ENCODE measurements around the gene TGFB2. TPM values are rescaled to one million over a fixed set of nuclear protein-coding genes. Genes with fewer than 3 reads are reported as not detected.

Gene TGFB2
- total RNA-seq (10 to 100 TPM in 2 of 5 donors, 1 to 10 TPM in 2, not detected in 1; 1.2 to 13.6 (median 7.2) TPM), polyA plus RNA-seq (1 to 10 TPM in 2 of 3 donors, under 1 TPM in 1; 0.35 to 3.2 (median 2.3) TPM)
- long read RNA-seq, donor 1, partial matches to known transcripts: 0 of 1 reads
- long read RNA-seq, donor 1, other reads (novel, unspliced or antisense): 0 of 1 reads
- long read RNA-seq, donor 2: 0 reads
- long read RNA-seq, donor 3, full-length matches to known transcripts: 1 of 1 reads
- long read RNA-seq, donor 3, partial matches to known transcripts: 0 of 1 reads
- long read RNA-seq, donor 3, other reads (novel, unspliced or antisense): 0 of 1 reads
- long read RNA-seq, donor 4, partial matches to known transcripts: 0 of 2 reads
- long read RNA-seq, donor 4, other reads (novel, unspliced or antisense): 0 of 2 reads
- long read RNA-seq, donor 5, full-length matches to known transcripts: 4 of 4 reads
- long read RNA-seq, donor 5, partial matches to known transcripts: 0 of 4 reads
- long read RNA-seq, donor 5, other reads (novel, unspliced or antisense): 0 of 4 reads
- long read RNA-seq, donor 6: 0 reads
- long read RNA-seq, donor 7, full-length matches to known transcripts: 6 of 6 reads
- long read RNA-seq, donor 7, partial matches to known transcripts: 0 of 6 reads
- long read RNA-seq, donor 7, other reads (novel, unspliced or antisense): 0 of 6 reads
- long read RNA-seq, donor 8, full-length matches to known transcripts: 2 of 2 reads
- long read RNA-seq, donor 8, partial matches to known transcripts: 0 of 2 reads
- long read RNA-seq, donor 8, other reads (novel, unspliced or antisense): 0 of 2 reads
- long read RNA-seq, donor 9, full-length matches to known transcripts: 3 of 3 reads
- long read RNA-seq, donor 9, partial matches to known transcripts: 0 of 3 reads
- long read RNA-seq, donor 9, other reads (novel, unspliced or antisense): 0 of 3 reads
- long read RNA-seq, donor 10: 0 reads

GRCh38 chr1:218344814-218345672 is at the start of gene TGFB2:
TSS of gene TGFB2 (plus strand) at chr1:218345336. CDS start at chr1:218346702, 1,366 bp downstream.
- intact Hi-C loops (cut with DNase I; ENCODE audit: low total_unique reads): no loop called here

GRCh38 chr1:218296162-218296561 is 49.0 kb upstream of the TGFB2 start:
- H3K4me1 ChIP-seq: peaks cover 0 to 12% (median 4%) of the 10 kb centered on the region in 4 donors
- no peaks in the 10 kb centered on the region for H3K9me3 ChIP-seq
- intact Hi-C loops (cut with DNase I; ENCODE audit: low total_unique reads): no loop called here
- TF ChIP-seq CTCF (IDR thresholded peaks at IDR 0.05) (no peak), POLR2A (IDR thresholded peaks at IDR 0.05) (no peak), EP300 (IDR thresholded peaks at IDR 0.05) (no peak), POLR2AphosphoS5 (IDR thresholded peaks at IDR 0.05) (no peak)
- DNase-seq: no peak
- peaks cover 0 to 13% (median 8%) of the 10 kb centered on the region in 4 donors for H3K36me3 ChIP-seq
- WGBS, 5 donors: 87 to 99% (median 95%) methylated on average over 2 of the region's 2 CpGs
- no peak overlapping the region for H3K27ac ChIP-seq
- no peaks in the 10 kb centered on the region for H3K27me3 ChIP-seq
- H3K4me3 ChIP-seq: no peak overlapping the region

More at GRCh38 chr1:218344814-218345672, at the start of gene TGFB2:
- Histone ChIP-seq H3K27ac (peak within 1 kb of the TSS; percentile 45 to 89 (median 82)), H3K4me1 (peaks cover 8 to 52% (median 41%) of the 10 kb centered on the region in 4 donors), H3K27me3 (peaks cover 0 to 17% (median 8%) of the 10 kb centered on the region in 3 donors), H3K36me3 (no peaks in the 10 kb centered on the region), H3K4me3 (peak within 1 kb of the TSS; percentile 58 to 66 (median 64)), H3K9me3 (no peaks in the 10 kb centered on the region)
- DNase-seq: peak in 1 of 2 donors; percentile 87
- WGBS, 5 donors: 1 to 5% (median 3%) methylated on average over 22 of the region's 22 CpGs
- peak in 1 of 4 donors; percentile 34 for TF ChIP-seq POLR2A (IDR thresholded peaks at IDR 0.05)
- no peak for TF ChIP-seq EP300 (IDR thresholded peaks at IDR 0.05)
- TF ChIP-seq POLR2AphosphoS5 (IDR thresholded peaks at IDR 0.05): peak; percentile 68 to 94 (median 85)
- no peak for TF ChIP-seq CTCF (IDR thresholded peaks at IDR 0.05)

GRCh38 chr1:218297461-218297860 is 47.7 kb upstream of the TGFB2 start:
- H3K4me1 ChIP-seq: peaks cover 0 to 19% (median 12%) of the 10 kb centered on the region in 4 donors
- intact Hi-C loops (cut with DNase I; ENCODE audit: low total_unique reads): no loop called here
- TF ChIP-seq POLR2AphosphoS5 (IDR thresholded peaks at IDR 0.05) (no peak), POLR2A (IDR thresholded peaks at IDR 0.05) (no peak), CTCF (IDR thresholded peaks at IDR 0.05) (no peak)
- peaks cover 0 to 13% (median 12%) of the 10 kb centered on the region in 4 donors for H3K36me3 ChIP-seq
- H3K27me3 ChIP-seq: no peaks in the 10 kb centered on the region
- H3K27ac ChIP-seq: no peak overlapping the region
- no peak for DNase-seq
- H3K4me3 ChIP-seq: no peak overlapping the region
- WGBS, 5 donors: 26 to 57% (median 40%) methylated on average over 2 of the region's 2 CpGs
- H3K9me3 ChIP-seq: no peaks in the 10 kb centered on the region

All from stomach (tissue), 19 donors.